PFSK-1 (cell line): ENCODE data around the gene FGD4.

Source experiments
- POLR2AphosphoS5 ChIP-seq: IDR thresholded peaks from 2 replicates; pipeline ENCODE4 v1.6.1; 2012; ENCODE audit warnings: low read depth, mild to moderate bottlenecking, control low read depth, low read length, moderate library complexity
- TAF1 ChIP-seq: IDR thresholded peaks from 2 replicates; pipeline ENCODE4 v1.6.1; 2012; ENCODE audit warnings: low read length, control low read depth, borderline replicate concordance; ENCODE audit not compliant: insufficient read depth

GRCh38 chr12:32362892-32363291 is 36.5 kb upstream of the FGD4 start:
- TF ChIP-seq POLR2AphosphoS5 (no peak), TAF1 (no peak)
